ENCODE data around the gene CXXC5.

- TF ChIP-seq CBX2 (IDR thresholded peaks at IDR 0.05; ENCODE audit: insufficient read depth, low read length, poor library complexity, severe bottlenecking) (no peak), SIN3A (IDR thresholded peaks at IDR 0.05; ENCODE audit: borderline replicate concordance in 2 of 2, control insufficient read depth in 1 of 2, low read depth in 2 of 2, low read length in 2 of 2) (no peak), ZNF274 (IDR thresholded peaks at IDR 0.05; ENCODE audit: borderline replicate concordance, low read depth, low read length) (no peak), ZNF778 (CRISPR knock-in tag; IDR thresholded peaks at IDR 0.05) (no peak), SETDB1 (IDR thresholded peaks at IDR 0.05; ENCODE audit: low read length) (no peak), YBX1 (IDR thresholded peaks at IDR 0.05) (no peak), ARID2 (IDR thresholded peaks at IDR 0.05) (no peak), MYNN (IDR thresholded peaks at IDR 0.05) (no peak), MYNN (CRISPR knock-in tag; IDR thresholded peaks at IDR 0.05) (no peak)
- TF ChIP-seq, protein P1, sequence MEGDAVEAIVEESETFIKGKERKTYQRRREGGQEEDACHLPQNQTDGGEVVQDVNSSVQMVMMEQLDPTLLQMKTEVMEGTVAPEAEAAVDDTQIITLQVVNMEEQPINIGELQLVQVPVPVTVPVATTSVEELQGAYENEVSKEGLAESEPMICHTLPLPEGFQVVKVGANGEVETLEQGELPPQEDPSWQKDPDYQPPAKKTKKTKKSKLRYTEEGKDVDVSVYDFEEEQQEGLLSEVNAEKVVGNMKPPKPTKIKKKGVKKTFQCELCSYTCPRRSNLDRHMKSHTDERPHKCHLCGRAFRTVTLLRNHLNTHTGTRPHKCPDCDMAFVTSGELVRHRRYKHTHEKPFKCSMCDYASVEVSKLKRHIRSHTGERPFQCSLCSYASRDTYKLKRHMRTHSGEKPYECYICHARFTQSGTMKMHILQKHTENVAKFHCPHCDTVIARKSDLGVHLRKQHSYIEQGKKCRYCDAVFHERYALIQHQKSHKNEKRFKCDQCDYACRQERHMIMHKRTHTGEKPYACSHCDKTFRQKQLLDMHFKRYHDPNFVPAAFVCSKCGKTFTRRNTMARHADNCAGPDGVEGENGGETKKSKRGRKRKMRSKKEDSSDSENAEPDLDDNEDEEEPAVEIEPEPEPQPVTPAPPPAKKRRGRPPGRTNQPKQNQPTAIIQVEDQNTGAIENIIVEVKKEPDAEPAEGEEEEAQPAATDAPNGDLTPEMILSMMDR (IDR thresholded peaks at IDR 0.05 in 2 of 3, conservative IDR thresholded peaks at IDR 0.05 in 1 of 3; ENCODE audit: insufficient read depth in 2 of 3, low read depth in 1 of 3, low read length in 3 of 3): no peak
Measured at GRCh38 chr5:139692679-139693308, 44.6 kb downstream of the CXXC5 start.

All from K562 (cell line).